HG03159 (cell line): ENCODE measurements around the gene ZDHHC5.
A peak's percentile ranks its signal among the peaks of the same experiment; 100 is the strongest.

Experiments
- ATAC-seq: cut with Tn5 transposase; IDR thresholded peaks from one replicate; pipeline ENCODE4 v1.9.1; 2021; ENCODE audit warnings: mild to moderate bottlenecking, moderate library complexity; ENCODE audit not compliant: unreplicated experiment

Gene ZDHHC5

GRCh38 chr11:57667736-57668433, at the start of gene ZDHHC5:
Gene ZDHHC5, plus strand, starts transcription at chr11:57668114. Its CDS starts 4,977 bp downstream, at chr11:57673091.
- peak; percentile 85 for ATAC-seq

- no peak for ATAC-seq
Measured at GRCh38 chr11:57618438-57618837, 49.5 kb upstream of the ZDHHC5 start.

DNA sequence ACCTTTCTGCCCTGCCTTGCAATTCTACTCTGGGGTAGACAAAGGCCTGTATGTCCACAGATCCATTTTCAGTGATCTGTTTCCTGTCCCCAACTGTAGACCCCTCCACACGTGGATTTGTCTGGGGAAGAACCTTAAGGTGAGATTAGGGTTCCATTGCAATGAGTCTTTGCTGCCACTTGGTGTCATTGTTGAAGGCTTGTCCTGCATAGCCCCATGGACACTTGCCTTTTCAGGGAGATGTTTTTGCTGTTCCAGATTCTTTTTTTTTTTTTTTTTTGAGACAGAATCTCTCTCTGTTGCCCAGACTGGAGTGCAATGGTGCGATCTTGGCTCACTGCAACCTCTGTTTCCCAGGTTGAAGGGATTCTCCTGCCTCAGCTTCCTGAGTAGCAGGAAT, 48.6 kb upstream of the ZDHHC5 start:
- ATAC-seq, result no peak

DNA sequence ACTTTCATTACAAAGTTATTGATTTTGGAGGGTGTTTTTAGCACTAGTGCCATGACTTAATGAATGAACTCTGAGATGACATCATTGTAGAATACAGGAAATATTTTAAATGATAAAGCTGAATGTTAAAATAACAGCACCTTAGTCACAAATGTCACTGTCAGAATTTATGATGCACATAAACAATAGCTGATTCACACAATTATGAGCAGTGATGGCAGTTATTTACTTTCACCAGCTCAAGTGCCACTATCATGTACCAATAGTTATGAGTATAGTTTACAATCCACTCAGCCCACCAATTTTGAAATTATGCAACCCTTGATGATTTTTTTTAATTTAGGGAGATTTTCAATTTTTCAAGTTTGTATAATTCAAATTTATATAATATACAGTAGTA, 47.4 kb upstream of the ZDHHC5 start:
- no peak for ATAC-seq

DNA sequence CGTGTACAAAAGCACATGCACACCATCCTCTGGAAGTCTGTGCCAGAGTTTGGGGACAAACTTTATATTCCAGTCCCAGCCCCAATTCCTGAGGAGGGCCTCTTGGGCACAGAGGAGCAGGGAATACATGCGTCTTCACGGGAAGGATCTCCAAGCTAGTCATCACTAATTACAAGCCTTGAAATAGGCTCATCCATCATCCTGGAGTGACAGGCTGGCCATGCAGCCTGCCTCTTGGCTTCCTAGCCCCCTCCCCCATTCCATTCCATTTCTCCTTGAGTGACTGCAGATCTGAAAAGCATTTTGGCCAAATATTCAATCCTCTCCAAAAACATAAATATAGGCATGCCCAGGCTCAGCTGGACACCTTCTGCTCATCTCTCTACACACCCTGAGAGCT, 45.7 kb upstream of the ZDHHC5 start:
- no peak for ATAC-seq

- no peak for ATAC-seq
Measured at GRCh38 chr11:57624864-57625263, 43.0 kb upstream of the ZDHHC5 start.

DNA sequence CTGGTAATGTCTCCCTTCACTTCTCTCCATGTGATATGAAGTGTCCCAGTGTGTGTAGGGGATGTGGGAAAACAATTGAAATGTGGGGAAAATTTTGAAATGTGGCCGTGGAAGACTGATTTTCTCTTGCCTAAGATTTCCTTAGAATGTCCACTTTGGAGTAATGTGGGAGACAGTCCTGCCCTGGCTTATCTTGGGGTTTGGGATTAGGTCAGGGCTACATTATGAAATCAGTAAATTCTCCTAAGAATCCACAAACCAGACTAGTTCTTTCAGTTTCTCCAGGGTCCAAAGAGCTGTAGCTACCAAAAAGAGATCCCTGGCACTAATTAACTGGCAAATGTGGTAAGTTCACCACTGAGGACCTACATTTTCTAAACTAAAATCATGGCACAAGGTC, 41.0 kb upstream of the ZDHHC5 start:
- ATAC-seq, result no peak

DNA sequence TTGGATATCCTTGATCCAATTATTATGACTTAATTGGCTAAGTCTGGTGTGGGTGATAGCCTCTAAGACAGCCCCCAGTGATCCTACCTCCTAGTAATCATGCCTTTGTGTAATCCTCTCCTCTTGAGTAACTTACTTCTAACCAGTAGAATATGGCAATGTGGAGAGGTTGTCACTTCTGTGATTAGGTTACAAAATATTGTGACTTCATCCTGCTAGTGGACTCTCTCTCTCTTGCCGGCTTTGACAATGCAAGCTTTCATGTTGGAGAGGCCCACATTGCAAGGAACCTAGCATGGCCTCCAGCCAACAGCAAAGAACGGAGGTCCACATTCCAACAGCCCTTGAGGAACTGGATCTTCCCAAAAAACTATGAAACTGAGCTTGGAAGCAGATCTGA, 37.7 kb upstream of the ZDHHC5 start:
- ATAC-seq, result no peak

DNA sequence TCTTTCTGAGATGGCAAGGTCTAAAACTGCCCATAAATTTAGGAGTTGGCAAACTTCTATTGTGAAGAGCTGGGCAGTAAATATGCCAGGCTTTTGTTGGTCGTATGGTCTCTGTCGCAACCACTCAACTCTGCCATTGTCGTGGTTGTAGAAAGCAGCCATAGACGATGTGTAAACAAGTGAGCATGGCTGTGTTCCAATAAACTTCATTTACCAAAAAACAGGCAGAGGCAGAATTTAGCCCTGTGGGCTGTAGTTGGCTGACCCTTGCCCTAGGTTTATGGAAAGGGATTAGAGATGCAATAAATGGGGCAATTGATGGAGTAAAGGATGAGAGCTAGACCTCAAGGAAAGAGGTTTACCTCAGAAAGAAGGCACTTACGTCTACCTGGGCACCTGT, 35.8 kb upstream of the ZDHHC5 start:
- no peak for ATAC-seq

DNA sequence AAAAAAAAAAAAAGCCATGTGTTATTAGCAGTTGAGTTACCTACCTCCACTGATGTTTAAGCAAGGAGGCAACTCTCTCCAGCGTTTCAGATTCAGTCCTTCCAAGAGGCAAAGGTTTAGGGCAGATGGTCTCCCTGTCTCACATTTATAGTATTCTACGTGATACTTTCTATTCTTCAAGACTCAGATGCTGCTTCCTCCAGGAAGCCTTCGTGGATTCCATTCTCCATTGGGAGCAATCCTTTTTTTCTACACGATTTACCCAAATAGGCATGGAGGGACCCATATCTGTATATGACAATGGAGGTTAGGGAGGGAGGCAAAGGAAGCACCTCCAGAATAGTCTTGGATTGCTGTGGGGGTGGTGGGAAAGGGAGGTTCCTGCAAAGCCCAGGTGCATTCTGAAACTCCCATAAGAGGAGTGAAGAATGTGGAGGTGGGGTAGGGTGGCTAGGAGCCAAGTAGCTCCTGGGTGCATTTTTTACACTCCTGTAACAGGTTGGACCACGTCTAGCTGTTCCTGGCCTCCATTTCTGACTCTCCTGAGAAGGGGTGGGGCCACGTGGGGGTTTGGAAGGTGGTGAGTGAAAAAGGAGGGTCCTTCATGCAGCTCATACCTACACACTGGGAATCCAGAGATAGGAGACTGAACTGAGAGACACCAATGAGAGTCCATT, 34.4 kb upstream of the ZDHHC5 start:
- no peak for ATAC-seq

DNA sequence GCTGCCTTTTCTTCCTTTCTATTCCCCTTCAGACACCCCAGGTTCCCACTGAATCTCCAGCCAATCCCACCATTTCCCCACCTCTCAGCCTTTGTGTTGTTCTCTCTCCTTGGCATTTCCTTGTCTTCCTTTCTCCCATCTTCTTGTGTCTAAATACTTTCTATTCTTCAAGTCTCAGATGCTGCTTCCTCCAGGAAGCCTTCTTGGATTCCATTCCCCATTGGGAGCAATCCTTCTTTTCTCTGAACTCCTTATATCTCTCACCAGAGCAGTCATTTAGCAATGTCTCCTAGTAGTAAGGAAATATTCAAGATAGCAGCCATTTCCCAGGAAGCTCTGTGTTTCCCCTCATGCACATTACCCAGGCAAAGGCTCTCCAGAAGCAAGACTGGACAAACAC, 33.6 kb upstream of the ZDHHC5 start:
- ATAC-seq, result no peak

- ATAC-seq, result no peak
Measured at GRCh38 chr11:57635246-57635645, 32.7 kb upstream of the ZDHHC5 start.

GRCh38 chr11:57637626-57638004, 30.3 kb upstream of the ZDHHC5 start:
- no peak for ATAC-seq

DNA sequence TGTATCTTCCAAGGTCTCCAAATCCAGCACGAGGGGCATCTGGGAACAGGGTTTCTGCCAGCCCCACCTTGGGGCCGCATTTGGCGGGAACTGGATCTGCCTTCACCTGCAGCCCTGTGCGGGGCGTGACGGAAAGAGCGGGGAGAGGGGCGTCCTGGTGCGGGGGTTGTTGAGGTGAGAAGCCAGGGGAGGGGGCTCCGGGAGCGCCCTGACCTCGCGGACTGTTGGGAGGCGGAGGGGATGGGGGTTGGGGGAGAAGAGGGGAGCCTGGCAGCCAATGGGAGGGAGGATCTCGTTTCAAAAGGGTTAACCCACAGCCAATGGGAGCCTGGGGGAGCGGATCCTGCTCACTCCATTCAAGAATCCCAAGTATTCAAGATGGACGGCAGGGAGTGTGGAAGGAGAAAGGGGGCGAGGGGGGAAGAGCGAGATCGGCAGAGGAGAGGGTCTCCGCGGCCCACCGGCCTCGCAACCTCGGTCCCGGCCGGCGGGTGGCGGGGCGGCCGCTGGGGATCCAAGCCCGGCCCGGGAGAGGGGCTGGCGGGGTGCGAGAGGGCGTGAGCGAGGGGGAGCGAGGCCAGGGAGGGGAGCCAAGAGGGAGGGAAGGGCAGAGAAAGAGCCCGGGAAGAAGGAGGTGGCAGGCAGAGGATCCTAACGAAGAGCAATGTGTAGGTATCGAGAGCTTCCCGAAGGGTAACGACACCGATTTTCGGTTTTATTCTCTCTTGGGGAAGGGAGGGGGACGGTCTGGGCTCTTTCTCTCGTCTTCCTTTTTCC, 29.7 kb upstream of the ZDHHC5 start:
- ATAC-seq, result no peak

DNA sequence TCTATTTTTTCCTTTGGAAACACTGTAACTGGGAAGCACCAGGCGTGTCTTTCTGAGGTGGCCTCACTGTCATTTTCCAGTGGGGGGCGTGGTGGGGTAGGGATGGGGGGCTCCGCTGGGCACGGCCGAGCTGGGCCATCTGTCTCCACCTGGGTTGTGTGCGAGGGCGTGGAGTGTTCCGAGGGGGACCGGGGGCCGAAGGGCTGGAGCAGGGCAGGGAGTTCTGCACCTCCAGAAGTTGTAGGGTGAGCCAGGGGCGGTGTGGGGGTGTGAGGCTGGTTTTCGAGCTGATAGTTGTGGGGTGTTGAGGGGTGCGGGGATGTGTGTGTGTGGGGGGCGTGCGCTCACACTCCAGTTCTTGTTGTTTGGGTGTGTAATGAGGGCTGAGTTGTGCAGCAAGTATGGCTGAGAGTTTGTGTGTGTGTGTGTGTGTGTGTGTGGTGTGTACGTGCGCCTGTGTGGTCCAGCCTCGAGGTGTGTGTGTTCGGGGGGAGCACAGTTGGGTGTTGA, 29.0 kb upstream of the ZDHHC5 start:
- ATAC-seq, result no peak

DNA sequence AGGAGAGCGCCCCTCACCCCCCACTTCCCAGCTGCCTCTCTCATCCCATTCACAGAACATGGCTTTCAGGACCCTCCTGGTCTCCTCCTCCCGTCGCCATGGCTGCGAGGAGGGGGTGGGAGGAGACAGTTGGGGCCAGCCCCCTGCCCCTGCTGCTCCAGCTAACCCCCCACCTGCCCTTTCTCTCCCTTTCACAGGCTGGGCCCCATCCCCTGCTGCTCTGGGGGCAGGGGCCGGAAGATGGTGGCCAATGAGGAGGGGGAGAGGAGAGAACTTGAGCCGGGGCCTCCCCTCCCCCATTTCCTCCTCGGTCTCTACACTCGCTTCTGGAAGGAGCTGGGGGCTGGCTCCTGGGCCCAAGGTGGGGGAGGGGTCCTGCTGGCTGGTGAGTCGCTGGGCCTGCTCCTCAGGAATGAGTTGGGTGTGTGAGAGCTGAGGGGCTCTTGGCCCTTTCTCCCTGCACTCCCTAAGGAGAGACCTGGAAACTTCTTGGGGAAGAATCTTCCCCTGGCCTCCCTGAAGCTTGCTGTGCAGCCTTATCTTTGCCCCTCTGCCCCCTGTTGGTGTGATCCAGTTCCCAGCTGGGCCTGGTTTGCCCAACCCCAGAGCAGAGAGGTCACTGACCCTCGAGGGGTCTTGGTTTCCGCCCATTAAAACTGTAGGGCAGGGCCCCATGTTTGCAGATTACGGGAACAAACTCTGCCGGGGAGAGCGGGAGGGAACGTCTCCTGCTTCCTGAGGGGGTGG, 28.4 kb upstream of the ZDHHC5 start:
- ATAC-seq, result no peak

GRCh38 chr11:57640068-57640800, 27.7 kb upstream of the ZDHHC5 start:
- no peak for ATAC-seq

DNA sequence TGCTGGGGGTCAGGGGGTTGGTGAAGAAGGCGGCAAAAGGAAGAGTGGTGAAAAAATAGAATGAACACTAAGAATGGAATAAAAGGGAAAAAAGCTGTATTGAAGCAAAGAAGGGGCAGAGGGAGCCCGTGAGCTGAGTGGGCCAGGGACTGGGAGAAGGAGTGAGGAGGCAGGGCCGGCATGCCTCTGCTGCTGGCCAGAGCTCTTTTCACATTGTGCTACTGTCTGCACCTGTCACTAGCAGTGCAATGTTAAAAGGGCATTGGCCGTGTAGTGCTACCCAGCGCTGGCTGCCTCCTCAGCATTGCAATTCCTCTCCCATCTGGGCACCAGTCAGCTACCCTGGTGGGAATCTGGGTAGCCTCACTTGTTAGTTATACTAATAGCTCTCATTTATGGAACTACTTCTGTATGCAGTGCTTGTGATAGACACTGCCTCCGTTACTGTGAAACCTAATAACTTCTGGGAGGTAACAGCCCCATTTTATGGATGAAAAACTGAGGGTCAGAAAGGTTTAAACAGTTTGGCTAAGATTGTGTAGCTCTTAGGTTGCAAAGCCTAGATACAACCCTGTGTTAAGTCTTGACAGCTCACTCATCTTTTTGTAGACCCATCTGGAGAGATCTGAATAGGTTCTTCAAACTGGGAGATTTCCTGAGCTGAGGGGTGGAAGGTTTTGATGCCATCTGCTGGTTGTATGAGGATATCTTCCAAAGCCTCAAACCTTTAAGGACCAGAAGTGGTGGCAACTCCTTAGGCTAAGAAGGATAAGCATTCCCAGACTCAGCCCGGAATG, 26.7 kb upstream of the ZDHHC5 start:
- no peak for ATAC-seq

DNA sequence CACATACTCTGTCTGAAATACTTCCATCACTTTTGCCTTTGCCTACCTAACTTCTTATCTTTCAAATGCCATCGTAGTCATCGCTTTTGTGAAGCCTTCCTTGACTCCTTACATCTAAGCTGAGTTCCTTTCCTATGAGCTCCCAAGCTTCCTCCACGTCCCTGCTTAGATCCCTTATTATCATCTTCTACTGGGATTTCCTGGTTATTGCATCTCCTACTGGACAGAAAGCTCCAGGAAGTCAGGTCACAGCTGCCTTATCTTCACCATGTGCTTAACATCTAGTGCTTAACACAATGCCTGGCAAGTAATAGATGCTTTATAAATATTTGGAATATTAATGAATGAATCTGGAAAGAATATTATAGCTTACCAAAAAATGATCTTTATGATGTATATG, 24.1 kb upstream of the ZDHHC5 start:
- no peak for ATAC-seq
